VCaP (cell line): ENCODE measurements around the gene COL8A2.

Experiments
- H3K27ac ChIP-seq: fragments of 450-650 bp; 2 replicates; pipeline ENCODE4 v1.5.1; 2017
- TF ChIP-seq, protein P1 (sequence below): fragments of 450-650 bp; conservative IDR thresholded peaks from 2 replicates; pipeline ENCODE4 v1.5.1; 2017; ENCODE audit warnings: mild to moderate bottlenecking, moderate library complexity

COL8A2 gene

DNA sequence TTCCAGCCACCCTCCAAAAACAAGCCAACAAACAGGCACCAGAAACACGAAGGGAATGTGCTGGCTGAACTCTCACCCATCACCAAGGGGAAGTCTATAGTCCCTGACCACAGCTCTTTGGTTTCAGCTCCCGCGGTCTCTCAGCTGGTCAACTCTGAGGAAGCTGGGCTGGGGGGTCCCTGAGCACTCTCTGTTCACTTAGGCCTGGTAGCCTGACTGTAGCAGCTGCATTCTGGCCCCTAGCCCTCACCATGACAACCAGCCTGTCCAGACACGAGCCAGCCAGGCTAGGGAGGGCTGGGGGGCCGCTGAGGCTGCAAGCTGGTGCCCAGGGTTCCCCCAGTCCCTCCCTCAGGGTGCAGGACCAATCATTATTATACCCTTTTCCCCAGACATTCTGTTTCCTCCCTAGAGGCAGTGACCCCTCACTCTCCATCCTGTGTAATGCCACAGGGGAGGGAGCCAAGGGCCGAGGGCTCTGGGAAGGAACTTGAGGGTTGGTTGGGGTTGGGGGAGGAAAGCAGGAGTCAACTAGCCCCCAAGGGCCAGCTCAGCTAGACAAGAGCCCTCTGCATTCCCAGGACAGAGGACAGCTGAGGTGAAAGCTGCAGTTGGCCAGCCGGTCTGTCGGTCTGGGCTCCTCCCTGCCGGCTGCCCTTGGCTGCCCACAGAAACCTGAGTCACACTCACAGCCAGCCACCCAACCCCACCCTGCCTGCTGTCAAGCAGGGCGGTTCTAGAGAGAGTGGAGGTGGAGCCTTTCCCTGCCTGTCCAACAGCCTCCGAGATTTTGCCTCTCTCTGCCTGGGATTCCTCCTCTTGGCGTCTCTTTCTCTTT, 25.5 kb upstream of the COL8A2 start:
- TF ChIP-seq, protein P1, sequence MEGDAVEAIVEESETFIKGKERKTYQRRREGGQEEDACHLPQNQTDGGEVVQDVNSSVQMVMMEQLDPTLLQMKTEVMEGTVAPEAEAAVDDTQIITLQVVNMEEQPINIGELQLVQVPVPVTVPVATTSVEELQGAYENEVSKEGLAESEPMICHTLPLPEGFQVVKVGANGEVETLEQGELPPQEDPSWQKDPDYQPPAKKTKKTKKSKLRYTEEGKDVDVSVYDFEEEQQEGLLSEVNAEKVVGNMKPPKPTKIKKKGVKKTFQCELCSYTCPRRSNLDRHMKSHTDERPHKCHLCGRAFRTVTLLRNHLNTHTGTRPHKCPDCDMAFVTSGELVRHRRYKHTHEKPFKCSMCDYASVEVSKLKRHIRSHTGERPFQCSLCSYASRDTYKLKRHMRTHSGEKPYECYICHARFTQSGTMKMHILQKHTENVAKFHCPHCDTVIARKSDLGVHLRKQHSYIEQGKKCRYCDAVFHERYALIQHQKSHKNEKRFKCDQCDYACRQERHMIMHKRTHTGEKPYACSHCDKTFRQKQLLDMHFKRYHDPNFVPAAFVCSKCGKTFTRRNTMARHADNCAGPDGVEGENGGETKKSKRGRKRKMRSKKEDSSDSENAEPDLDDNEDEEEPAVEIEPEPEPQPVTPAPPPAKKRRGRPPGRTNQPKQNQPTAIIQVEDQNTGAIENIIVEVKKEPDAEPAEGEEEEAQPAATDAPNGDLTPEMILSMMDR: no peak
- peak overlapping the region; percentile 80 for H3K27ac ChIP-seq

DNA sequence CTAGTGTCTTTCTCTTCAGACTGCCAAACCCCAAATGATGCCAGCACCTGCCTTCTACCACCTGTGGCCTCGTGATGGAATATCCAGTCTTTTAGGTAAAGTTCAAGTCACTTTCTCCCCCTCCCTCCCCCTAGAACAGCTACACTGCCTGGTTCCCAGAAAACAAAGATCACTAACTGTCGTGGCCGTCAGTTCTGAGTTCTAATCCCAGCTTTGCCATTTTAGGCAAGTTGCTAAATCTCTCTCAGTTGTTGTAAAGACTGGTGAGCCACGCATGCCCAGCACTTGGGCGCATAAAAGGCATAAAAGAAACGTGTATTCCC, 24.9 kb upstream of the COL8A2 start:
- TF ChIP-seq, protein P1: no peak
- peak overlapping the region; percentile 80 for H3K27ac ChIP-seq

GRCh38 chr1:36149237-36149972, 24.4 kb upstream of the COL8A2 start, which contains the start of gene TRAPPC3:
TSS of gene TRAPPC3 (minus strand) at chr1:36149486. CDS start at chr1:36149378, 108 bp downstream.
- TF ChIP-seq, protein P1: peak; percentile 95
- peak within 1 kb of the TSS; percentile 80 for H3K27ac ChIP-seq

DNA sequence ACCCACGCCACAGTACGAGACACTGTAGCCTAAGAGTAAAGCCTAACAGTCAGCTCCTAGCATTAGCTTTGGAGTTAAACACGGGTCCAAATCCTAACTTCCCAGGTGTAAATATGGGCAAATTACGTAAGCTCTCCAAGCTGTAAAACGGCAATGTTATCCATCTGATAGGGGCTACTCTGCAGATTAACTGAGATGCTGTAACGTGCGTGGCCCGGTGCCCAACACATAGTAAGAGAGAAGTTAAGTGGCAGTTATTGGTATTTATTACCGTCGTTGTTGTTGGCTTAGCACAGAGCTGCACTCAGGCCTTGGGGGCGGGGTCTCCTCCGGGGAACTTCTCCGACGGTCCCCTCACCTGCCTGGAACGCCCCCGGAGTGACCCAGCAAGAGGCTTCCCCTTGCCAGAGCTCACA, 23.8 kb upstream of the COL8A2 start:
- peak overlapping the region; percentile 80 for H3K27ac ChIP-seq
- TF ChIP-seq, protein P1: no peak

DNA sequence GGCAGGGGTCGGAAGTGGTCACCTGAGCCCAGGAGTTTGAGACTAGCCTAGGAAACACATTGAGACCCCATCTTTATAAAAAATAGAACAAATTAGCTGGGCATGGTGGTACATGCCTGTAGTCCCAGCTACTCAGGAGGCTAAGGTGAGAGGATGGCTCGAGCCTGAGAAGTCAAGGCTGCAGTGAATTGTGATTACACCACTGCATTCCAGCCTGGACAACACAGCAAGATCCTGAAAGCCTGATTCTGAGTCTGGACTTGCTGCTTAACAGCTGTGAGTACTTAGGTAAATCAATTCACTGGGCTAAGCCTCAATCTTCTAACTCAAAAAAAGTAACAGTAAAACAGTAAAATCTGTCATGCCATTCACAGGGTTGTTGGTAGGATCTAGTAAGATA, 19.4 kb upstream of the COL8A2 start:
- TF ChIP-seq, protein P1: no peak

GRCh38 chr1:36143424-36143823, 18.4 kb upstream of the COL8A2 start:
- H3K27ac ChIP-seq: no peak overlapping the region
- TF ChIP-seq, protein P1: no peak

More for the DNA sequence above, 19.4 kb upstream of the COL8A2 start:
- H3K27ac ChIP-seq: no peak overlapping the region

GRCh38 chr1:36142121-36142520, 17.1 kb upstream of the COL8A2 start:
- no peak overlapping the region for H3K27ac ChIP-seq
- TF ChIP-seq, protein P1: no peak
